BJ (cell line): ENCODE data around the gene CLEC14A. TPM values are rescaled to one million over a fixed set of nuclear protein-coding genes. Genes with fewer than 3 reads are reported as not detected.

Experiments used
- CTCF ChIA-PET: fragments of 350-600 bp; formaldehyde crosslinking; extraction: SDS; loops from one replicate; lab custom pipeline; 2021; ENCODE audit warnings: antibody characterized with exemption, inconsistent platforms; lab: Yijun Ruan, JAX
- POLR2A ChIA-PET: fragments of 300-600 bp; sonication (Branson Sonifier 250); formaldehyde crosslinking; extraction: SDS; loops from one replicate; lab custom pipeline; 2021; ENCODE audit warnings: antibody characterized with exemption; lab: Charles Lee
- DNase-seq: peaks from one replicate; pipeline ENCODE4 v3.0.0-alpha.2; 2011; ENCODE audit warnings: low read depth
- H3K27me3 ChIP-seq: 2 replicates; pipeline ENCODE4 v1.6.0; 2011; ENCODE audit warnings: low read length; ENCODE audit not compliant: control insufficient read depth, insufficient read depth
- H3K36me3 ChIP-seq: 2 replicates; pipeline ENCODE4 v1.5.1; 2011; ENCODE audit warnings: low read length; ENCODE audit not compliant: control insufficient read depth, insufficient read depth
- H3K4me3 ChIP-seq: 2 replicates; pipeline ENCODE4 v1.5.1; 2011; ENCODE audit warnings: low read depth, mild to moderate bottlenecking, control low read depth, low read length
- polyA plus RNA-seq: library from polyadenylated mRNA; depleted of rRNA; stranded (reverse); fragments of >200 nt; gene quantifications from 2 replicates; pipeline ENCODE4 v1.2.3, GENCODE V29; 2011
- TF ChIP-seq, protein P1 (sequence below): IDR thresholded peaks from 2 replicates; pipeline ENCODE4 v1.5.1; 2011; ENCODE audit warnings: low read depth, mild to moderate bottlenecking, control low read depth, inconsistent platforms, low read length, moderate library complexity; ENCODE audit not compliant: insufficient read depth

Gene CLEC14A
- polyA plus RNA-seq, 1 experiment, result 0.23 TPM

DNA sequence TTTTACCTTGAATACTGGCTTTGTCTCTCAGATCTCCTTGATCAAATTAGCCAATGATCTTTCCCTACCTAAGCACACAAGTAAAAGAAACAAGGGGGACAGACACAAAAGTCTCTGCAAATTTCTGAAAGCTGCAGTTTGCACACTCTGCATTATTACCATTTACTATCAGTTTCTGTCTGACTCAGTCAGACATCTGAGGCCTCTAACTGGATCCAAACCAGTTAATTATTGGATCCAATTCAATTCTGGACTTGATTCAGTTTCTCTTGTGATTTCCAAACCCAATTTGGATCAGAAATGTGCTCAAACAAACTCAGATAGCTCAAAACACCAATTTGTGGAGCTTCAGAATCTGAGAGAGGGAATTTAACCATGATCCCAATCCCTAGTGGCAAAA is 31.6 kb downstream of the CLEC14A start:
- Histone ChIP-seq H3K4me3 (no peak overlapping the region), H3K36me3 (no peaks in the 10 kb centered on the region), H3K27me3 (no peaks in the 10 kb centered on the region)
- ChIA-PET CTCF (interaction anchor here (0.5 kb wide), 1 partner anchor 27 kb away, joined by 3 read pairs; no protein-coding TSS in a partner anchor), POLR2A (no interaction called here)
- TF ChIP-seq, protein P1, sequence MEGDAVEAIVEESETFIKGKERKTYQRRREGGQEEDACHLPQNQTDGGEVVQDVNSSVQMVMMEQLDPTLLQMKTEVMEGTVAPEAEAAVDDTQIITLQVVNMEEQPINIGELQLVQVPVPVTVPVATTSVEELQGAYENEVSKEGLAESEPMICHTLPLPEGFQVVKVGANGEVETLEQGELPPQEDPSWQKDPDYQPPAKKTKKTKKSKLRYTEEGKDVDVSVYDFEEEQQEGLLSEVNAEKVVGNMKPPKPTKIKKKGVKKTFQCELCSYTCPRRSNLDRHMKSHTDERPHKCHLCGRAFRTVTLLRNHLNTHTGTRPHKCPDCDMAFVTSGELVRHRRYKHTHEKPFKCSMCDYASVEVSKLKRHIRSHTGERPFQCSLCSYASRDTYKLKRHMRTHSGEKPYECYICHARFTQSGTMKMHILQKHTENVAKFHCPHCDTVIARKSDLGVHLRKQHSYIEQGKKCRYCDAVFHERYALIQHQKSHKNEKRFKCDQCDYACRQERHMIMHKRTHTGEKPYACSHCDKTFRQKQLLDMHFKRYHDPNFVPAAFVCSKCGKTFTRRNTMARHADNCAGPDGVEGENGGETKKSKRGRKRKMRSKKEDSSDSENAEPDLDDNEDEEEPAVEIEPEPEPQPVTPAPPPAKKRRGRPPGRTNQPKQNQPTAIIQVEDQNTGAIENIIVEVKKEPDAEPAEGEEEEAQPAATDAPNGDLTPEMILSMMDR, result no peak
- DNase-seq, result no peak

DNA sequence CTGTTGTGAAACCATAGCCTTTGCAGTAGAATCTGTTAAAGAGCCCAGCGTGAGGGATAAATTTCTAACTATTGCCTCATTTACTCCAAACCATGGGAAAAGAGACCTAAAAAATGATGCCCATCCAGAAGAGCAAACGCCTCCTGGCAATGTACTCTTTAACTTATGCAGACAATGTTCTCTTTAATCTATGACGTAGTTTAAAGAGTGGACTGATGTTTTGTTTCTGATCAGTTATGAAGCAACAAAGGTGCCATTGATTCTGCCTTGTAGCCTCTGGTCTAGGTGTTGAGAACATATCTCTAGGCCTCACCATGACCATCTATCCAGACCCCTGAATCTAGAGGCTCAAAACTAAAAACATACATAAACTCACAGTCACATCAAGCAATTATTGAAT is 34.8 kb downstream of the CLEC14A start:
- DNase-seq, result no peak
- Histone ChIP-seq H3K27me3 (no peaks in the 10 kb centered on the region), H3K36me3 (no peaks in the 10 kb centered on the region), H3K4me3 (no peak overlapping the region)
- CTCF ChIA-PET, result interaction anchor here (1.0 to 1.1 kb wide), 2 partner anchors 10 to 380 kb away, joined by 3 read pairs; no protein-coding TSS in a partner anchor
- POLR2A ChIA-PET, result no interaction called here
- TF ChIP-seq, protein P1, result no peak

DNA sequence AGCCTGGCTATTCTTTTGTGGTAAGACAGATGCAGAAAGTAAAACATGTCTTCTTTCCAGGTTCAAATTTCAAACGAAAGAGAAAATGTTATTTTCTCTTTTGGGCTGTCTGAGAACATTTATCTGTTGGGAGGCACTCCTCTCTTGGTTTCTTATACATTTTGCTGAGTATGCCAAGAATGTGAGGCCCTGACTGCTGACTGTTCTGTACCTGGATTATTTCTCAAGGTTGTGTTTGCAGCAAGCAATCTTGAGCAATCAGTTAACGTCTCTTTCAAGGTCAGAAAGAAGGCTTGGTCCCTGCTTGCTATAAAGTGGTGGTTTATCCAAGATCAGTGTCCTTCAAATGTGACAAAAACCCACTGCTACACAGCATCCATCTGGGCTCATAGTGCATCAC is 38.3 kb downstream of the CLEC14A start:
- CTCF ChIA-PET, result no interaction called here
- H3K36me3 ChIP-seq, result no peaks in the 10 kb centered on the region
- no peak for DNase-seq
- H3K4me3 ChIP-seq, result no peak overlapping the region
- POLR2A ChIA-PET, result no interaction called here
- TF ChIP-seq, protein P1, result no peak
- no peaks in the 10 kb centered on the region for H3K27me3 ChIP-seq

DNA sequence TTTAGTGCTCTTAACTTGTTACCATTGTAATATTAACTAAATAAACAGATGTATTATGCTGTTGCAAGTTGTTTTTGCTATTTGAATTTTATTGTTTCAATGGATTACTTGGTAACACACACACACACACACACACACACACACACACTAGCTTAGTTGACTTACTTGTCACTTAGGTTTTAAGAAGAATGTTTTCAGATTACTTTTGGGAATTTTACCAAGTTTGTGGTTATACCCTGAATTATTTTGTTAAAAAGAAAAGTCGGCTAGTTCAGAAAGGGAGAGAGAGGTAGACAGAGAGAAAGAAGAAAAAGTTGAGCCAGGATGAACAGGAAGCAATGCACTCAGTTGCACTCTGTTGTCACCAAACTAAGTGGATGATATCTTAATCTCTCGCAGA is 42.9 kb downstream of the CLEC14A start:
- no peak overlapping the region for H3K4me3 ChIP-seq
- H3K36me3 ChIP-seq, result no peaks in the 10 kb centered on the region; the same call in 1 of the 2 replicates
- CTCF ChIA-PET, result no interaction called here
- no peaks in the 10 kb centered on the region for H3K27me3 ChIP-seq
- POLR2A ChIA-PET, result interaction anchor here (0.6 kb wide), 1 partner anchor 122 kb away, joined by 3 read pairs; no protein-coding TSS in a partner anchor
- TF ChIP-seq, protein P1, result no peak
- no peak for DNase-seq

DNA sequence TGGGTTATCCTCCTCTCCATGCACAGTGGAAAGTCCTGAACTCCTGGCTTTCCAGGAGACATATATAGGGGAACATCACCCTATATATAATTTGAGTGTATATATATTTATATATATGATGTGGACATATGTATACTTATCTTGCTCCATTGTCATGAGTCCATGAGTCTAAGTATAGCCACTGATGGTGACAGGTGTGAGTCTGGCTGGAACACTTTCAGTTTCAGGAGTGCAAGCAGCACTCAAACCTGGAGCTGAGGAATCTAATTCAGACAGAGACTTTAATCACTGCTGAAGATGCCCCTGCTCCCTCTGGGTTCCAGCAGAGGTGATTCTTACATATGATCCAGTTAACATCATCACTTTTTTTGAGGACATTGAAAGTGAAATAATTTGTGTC is 43.8 kb downstream of the CLEC14A start:
- peak overlapping the region; percentile 85 for H3K4me3 ChIP-seq
- TF ChIP-seq, protein P1, result no peak
- POLR2A ChIA-PET, result no interaction called here
- H3K36me3 ChIP-seq, result no peaks in the 10 kb centered on the region; the same call in 1 of the 2 replicates
- no peaks in the 10 kb centered on the region for H3K27me3 ChIP-seq
- no peak for DNase-seq
- CTCF ChIA-PET, result interaction anchor here (0.6 kb wide), 2 partner anchors 226 to 397 kb away, joined by 3 read pairs; no protein-coding TSS in a partner anchor
